ENCODE measurements around the gene JTB.

The JTB gene

DNA sequence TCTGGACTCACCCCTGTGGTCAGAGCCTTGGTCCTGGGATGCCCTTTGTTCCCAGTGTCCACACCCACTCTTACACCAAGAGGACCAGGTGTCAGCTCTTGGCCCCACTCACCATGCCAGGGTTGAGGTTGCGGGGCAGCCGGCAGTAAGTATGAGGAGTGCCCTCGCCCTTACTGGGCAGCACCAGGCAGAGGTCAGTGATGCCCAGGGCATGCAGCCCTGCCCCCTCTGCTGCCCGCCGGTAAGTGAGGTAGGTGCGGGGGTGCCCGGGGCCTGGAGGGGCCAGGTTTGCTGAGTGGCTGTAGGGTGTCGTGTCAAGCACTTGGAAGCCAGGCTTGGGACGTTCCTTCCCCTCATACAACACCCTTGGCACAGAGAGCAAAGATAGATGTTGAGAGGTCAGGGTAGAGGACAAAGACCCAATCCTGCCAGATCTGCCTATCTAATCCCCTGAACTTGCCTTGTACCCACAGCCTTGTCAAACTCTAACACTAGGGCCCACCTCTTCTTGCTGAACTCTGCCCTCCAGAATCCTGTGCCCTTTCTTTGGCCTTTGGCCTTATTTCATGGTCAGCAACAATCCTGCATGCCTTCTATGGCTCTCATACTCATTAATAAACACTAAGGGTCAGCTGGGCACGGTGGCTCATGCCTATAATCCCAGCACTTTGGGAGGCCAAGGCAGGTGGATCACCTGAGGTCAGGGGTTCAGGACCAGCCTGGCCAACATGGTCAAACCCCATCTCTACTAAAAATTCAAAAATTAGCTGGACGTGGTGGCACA lies 34.5 kb downstream of the JTB start:
- H3K4me3 ChIP-seq (ENCODE audit: low read depth, low read length) = no peak overlapping the region
- TF ChIP-seq, protein P1, sequence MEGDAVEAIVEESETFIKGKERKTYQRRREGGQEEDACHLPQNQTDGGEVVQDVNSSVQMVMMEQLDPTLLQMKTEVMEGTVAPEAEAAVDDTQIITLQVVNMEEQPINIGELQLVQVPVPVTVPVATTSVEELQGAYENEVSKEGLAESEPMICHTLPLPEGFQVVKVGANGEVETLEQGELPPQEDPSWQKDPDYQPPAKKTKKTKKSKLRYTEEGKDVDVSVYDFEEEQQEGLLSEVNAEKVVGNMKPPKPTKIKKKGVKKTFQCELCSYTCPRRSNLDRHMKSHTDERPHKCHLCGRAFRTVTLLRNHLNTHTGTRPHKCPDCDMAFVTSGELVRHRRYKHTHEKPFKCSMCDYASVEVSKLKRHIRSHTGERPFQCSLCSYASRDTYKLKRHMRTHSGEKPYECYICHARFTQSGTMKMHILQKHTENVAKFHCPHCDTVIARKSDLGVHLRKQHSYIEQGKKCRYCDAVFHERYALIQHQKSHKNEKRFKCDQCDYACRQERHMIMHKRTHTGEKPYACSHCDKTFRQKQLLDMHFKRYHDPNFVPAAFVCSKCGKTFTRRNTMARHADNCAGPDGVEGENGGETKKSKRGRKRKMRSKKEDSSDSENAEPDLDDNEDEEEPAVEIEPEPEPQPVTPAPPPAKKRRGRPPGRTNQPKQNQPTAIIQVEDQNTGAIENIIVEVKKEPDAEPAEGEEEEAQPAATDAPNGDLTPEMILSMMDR (IDR thresholded peaks at IDR 0.05; ENCODE audit: low read depth, low read length) = no peak

DNA sequence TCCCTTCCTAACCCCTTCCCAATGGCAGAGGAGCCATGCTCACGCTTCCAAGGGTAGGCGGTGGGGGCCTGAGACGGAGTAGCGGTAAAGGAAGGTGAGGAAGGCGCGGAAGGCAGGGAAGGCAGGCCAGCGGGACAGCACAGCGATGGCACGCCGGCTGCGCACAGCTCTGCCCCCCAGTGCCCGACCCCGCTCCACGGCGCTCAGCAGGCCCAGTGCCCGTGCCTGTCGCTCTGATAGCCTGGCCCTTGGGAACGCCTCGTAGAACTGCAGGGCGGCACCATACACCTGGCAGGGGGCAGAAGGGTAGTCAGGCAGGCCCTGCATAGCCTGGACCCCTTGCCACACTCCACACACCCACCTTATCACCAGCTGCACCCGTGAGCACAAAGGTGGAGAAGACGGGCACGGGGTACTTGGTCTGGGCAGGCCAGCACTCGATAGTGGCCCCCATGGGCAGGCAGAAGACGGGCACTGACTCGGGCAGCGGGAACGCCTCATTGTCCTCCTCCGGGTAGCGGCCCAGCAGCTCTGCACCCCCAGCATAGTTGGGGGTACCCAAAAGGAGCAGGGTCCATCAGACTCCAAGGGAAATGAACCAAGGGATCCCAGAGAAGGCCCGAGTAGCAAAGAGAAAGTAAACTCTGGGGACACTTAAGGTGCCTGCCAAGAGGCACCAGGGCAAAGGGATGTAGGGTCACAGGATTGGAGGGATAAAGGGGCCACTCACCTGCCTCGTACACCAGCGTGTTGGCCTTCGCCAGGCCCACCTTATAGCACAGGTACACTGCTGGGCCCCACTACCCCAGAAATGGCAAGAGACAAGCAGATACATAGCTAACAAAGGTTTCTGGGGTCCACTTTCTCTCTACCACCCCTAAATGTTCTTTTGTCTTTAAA lies 35.4 kb downstream of the JTB start:
- TF ChIP-seq, protein P1 (IDR thresholded peaks at IDR 0.05; ENCODE audit: low read depth, low read length) = no peak
- no peak overlapping the region for H3K4me3 ChIP-seq (ENCODE audit: low read depth, low read length)

DNA sequence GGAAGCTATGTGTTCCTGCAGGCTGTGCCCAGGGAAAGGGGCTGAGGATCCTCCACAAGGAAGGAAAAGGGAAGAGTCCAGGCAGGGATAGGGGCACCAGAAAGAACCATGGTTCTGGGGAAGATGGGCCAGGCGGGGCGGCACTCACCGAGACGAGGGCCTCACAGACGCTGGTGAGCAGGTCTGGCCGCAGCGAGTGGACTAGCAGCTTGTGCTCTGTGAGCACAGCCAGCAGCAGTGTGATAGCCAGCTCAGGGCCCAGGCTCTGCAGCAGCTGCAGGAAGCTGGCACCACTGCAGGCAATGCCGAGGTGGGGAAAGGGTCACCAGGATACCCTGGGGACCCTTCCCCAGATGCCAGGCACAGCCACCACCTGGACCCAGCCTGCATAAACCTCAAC lies 36.7 kb downstream of the JTB start:
- TF ChIP-seq, protein P1 (IDR thresholded peaks at IDR 0.05; ENCODE audit: low read depth, low read length) = no peak
- H3K4me3 ChIP-seq (ENCODE audit: low read depth, low read length) = no peak overlapping the region

DNA sequence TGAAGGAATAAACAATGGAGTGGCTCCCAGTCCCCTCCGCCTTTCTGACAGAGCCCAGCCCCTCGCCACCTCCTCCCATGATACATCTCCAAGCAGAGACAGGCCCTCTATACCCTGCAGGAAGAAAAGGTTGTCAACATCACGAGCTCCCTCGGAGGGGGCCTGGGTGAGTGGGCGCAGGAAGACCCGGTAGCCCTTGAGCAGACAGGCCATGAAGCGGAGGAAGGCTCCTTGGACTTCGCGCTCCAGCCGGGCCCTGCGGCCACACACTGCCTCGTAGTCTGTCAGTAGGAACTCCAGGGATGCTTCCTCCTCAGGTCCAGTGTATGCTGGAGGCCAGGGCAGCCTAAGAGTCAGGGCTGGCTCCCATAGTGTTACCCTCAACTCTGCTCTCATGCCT lies 38.0 kb downstream of the JTB start:
- no peak overlapping the region for H3K4me3 ChIP-seq (ENCODE audit: low read depth, low read length)
- TF ChIP-seq, protein P1 (IDR thresholded peaks at IDR 0.05; ENCODE audit: low read depth, low read length) = no peak

DNA sequence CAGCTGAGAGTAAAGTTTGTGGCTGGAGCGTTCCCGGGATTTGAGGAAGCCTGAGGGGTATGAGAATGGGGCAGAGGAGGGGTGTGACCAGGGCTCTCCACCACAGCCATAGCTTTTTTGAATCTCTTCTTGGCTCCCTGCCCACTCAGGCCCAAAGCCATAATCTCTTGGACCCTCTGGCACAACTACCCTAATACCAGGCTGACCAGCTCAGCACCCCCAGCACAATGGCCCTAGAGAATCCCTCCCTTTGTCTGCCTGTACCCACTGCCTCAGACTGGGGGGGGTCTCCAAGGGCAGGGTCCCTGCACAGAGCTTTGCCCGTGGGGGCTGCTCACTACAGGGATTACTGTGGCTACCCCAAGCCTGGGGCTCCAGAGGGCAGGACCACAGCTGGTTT lies 38.5 kb downstream of the JTB start:
- no peak overlapping the region for H3K4me3 ChIP-seq (ENCODE audit: low read depth, low read length)

DNA sequence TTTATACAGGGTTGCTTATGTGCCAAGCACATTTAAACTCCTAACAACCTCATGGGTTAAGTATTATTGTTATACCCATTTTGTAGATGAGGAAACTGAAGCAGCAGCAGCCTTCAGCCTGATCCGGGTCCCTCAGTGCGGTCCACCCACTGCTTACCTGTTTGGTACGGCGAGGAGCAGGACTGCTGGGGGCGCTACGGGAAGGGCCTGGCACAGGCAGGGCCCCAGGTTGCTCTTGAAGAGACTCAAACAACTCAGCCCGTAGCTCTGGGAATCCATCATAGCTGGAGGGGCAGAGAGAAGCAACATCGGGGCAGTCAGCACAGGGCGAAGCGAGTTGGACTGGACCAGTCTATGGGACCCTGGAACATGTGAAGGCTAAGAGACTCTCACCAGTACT lies 40.1 kb downstream of the JTB start:
- no peak overlapping the region for H3K4me3 ChIP-seq (ENCODE audit: low read depth, low read length)
- TF ChIP-seq, protein P1 (IDR thresholded peaks at IDR 0.05; ENCODE audit: low read depth, low read length) = no peak

More for the DNA sequence above, 38.5 kb downstream of the JTB start:
- TF ChIP-seq, protein P1 (IDR thresholded peaks at IDR 0.05; ENCODE audit: low read depth, low read length) = no peak
